Stimulated activated naive CD4-positive, alpha-beta T cell treated with Interleukin-2 at 50 U/mL for 16 hours (primary cell): ENCODE results near the gene MLLT10.

Experiments
- DNase-seq: peaks from one replicate; lab custom pipeline; 2025; lab: John Stamatoyannopoulos, UW

The MLLT10 gene

GRCh38 chr10:21501731-21502347, 32.2 kb upstream of the MLLT10 start:
- DNase-seq, result no peak

- DNase-seq, result no peak
These were observed 31.7 kb upstream of the MLLT10 start for GRCh38 chr10:21502348-21502740.

- DNase-seq, result no peak
These were observed 30.5 kb upstream of the MLLT10 start for GRCh38 chr10:21503542-21503941.

GRCh38 chr10:21505711-21506278, 28.2 kb upstream of the MLLT10 start:
- no peak for DNase-seq

GRCh38 chr10:21506351-21506750, 27.7 kb upstream of the MLLT10 start:
- no peak for DNase-seq

- DNase-seq, result no peak
These were observed 26.9 kb upstream of the MLLT10 start for GRCh38 chr10:21507150-21507549.

- no peak for DNase-seq
These were observed 25.2 kb upstream of the MLLT10 start for GRCh38 chr10:21508706-21509331.

GRCh38 chr10:21509341-21510240, 24.4 kb upstream of the MLLT10 start:
- no peak for DNase-seq

- DNase-seq, result no peak
These were observed 23.6 kb upstream of the MLLT10 start for GRCh38 chr10:21510241-21511094.

GRCh38 chr10:21511095-21511570, 22.9 kb upstream of the MLLT10 start:
- no peak for DNase-seq

GRCh38 chr10:21511946-21512572, 22.0 kb upstream of the MLLT10 start:
- DNase-seq, result no peak

GRCh38 chr10:21512573-21513404, 21.2 kb upstream of the MLLT10 start:
- no peak for DNase-seq

GRCh38 chr10:21513405-21513788, 20.6 kb upstream of the MLLT10 start:
- no peak for DNase-seq

GRCh38 chr10:21514129-21514817, 19.8 kb upstream of the MLLT10 start:
- DNase-seq, result no peak

- no peak for DNase-seq
These were observed 19.1 kb upstream of the MLLT10 start for GRCh38 chr10:21514818-21515351.

GRCh38 chr10:21515361-21516241, 18.4 kb upstream of the MLLT10 start:
- no peak for DNase-seq

GRCh38 chr10:21516242-21517131, 17.5 kb upstream of the MLLT10 start:
- no peak for DNase-seq
